BJ (cell line): ENCODE data around the gene C20orf141. TPM values are rescaled to one million over a fixed set of nuclear protein-coding genes. Genes with fewer than 3 reads are reported as not detected.
"Not testable (repeated sequence)": the region's sequence is repeated elsewhere in the genome, so short reads cannot be mapped to it uniquely, and the experiment has no call there.

Experiments used
- CTCF ChIA-PET: fragments of 350-600 bp; formaldehyde crosslinking; extraction: SDS; loops from one replicate; lab custom pipeline; 2021; ENCODE audit warnings: antibody characterized with exemption, inconsistent platforms; lab: Yijun Ruan, JAX
- POLR2A ChIA-PET: fragments of 300-600 bp; sonication (Branson Sonifier 250); formaldehyde crosslinking; extraction: SDS; loops from one replicate; lab custom pipeline; 2021; ENCODE audit warnings: antibody characterized with exemption; lab: Charles Lee
- DNase-seq: peaks from one replicate; pipeline ENCODE4 v3.0.0-alpha.2; 2011; ENCODE audit warnings: low read depth
- H3K27me3 ChIP-seq: 2 replicates; pipeline ENCODE4 v1.6.0; 2011; ENCODE audit warnings: low read length; ENCODE audit not compliant: control insufficient read depth, insufficient read depth
- H3K36me3 ChIP-seq: 2 replicates; pipeline ENCODE4 v1.5.1; 2011; ENCODE audit warnings: low read length; ENCODE audit not compliant: control insufficient read depth, insufficient read depth
- H3K4me3 ChIP-seq: 2 replicates; pipeline ENCODE4 v1.5.1; 2011; ENCODE audit warnings: low read depth, mild to moderate bottlenecking, control low read depth, low read length
- polyA minus RNA-seq: library from RNA; depleted of rRNA, polyadenylated mRNA; stranded (reverse); fragments of >200 nt; gene quantifications from 2 replicates; pipeline ENCODE4 v1.2.3, GENCODE V29; 2011; rRNA and poly(A)+ RNA removed
- polyA plus RNA-seq: library from polyadenylated mRNA; depleted of rRNA; stranded (reverse); fragments of >200 nt; gene quantifications from 2 replicates; pipeline ENCODE4 v1.2.3, GENCODE V29; 2011; rRNA removed
- TF ChIP-seq, protein P1 (sequence below): IDR thresholded peaks from 2 replicates; pipeline ENCODE4 v1.5.1; 2011; ENCODE audit warnings: low read depth, mild to moderate bottlenecking, control low read depth, inconsistent platforms, low read length, moderate library complexity; ENCODE audit not compliant: insufficient read depth

The C20orf141 gene, protein sequence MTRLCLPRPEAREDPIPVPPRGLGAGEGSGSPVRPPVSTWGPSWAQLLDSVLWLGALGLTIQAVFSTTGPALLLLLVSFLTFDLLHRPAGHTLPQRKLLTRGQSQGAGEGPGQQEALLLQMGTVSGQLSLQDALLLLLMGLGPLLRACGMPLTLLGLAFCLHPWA
- polyA plus RNA-seq (0.12 TPM in 1 of 2 replicates, not detected in the other), polyA minus RNA-seq (not detected in 2 replicates)

DNA sequence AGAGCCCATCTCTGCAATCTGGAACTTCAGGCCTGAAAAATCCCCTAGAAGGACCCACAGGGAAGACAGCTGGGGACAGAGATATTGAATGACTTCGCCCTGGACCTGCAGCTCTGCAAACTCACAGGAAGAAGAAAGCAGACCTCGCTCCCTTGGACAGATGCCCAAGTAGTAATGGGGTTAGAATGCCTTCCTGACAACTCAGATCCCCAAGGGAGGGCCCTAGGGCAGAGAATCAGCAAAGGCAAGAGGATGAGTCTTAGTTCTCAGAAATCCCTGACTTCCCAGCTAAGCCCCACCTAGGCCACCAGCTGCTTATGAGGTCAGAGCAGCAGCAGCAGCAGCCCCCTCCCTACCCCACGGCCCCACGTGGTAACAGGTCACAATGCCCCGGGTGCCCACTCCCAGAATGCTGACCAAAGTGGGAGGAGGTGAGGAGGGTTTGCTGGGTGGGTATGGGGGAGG is at the start of gene C20orf141:
TSS of gene C20orf141 (plus strand) at position 401 of the 465 bp plus-strand sequence. CDS start 198 bp downstream, outside the sequence.
- peak; percentile 91 for DNase-seq
- Histone ChIP-seq H3K36me3 (no peaks in the 10 kb centered on the region), H3K27me3 (no peaks in the 10 kb centered on the region), H3K4me3 (no peak within 1 kb of the TSS)
- ChIA-PET POLR2A (no interaction called here), CTCF (interaction anchor here (0.9 to 1.4 kb wide), 2 partner anchors 37 to 186 kb away, joined by 4 to 8 read pairs; no protein-coding TSS in a partner anchor)
- TF ChIP-seq, protein P1, sequence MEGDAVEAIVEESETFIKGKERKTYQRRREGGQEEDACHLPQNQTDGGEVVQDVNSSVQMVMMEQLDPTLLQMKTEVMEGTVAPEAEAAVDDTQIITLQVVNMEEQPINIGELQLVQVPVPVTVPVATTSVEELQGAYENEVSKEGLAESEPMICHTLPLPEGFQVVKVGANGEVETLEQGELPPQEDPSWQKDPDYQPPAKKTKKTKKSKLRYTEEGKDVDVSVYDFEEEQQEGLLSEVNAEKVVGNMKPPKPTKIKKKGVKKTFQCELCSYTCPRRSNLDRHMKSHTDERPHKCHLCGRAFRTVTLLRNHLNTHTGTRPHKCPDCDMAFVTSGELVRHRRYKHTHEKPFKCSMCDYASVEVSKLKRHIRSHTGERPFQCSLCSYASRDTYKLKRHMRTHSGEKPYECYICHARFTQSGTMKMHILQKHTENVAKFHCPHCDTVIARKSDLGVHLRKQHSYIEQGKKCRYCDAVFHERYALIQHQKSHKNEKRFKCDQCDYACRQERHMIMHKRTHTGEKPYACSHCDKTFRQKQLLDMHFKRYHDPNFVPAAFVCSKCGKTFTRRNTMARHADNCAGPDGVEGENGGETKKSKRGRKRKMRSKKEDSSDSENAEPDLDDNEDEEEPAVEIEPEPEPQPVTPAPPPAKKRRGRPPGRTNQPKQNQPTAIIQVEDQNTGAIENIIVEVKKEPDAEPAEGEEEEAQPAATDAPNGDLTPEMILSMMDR, result no peak

DNA sequence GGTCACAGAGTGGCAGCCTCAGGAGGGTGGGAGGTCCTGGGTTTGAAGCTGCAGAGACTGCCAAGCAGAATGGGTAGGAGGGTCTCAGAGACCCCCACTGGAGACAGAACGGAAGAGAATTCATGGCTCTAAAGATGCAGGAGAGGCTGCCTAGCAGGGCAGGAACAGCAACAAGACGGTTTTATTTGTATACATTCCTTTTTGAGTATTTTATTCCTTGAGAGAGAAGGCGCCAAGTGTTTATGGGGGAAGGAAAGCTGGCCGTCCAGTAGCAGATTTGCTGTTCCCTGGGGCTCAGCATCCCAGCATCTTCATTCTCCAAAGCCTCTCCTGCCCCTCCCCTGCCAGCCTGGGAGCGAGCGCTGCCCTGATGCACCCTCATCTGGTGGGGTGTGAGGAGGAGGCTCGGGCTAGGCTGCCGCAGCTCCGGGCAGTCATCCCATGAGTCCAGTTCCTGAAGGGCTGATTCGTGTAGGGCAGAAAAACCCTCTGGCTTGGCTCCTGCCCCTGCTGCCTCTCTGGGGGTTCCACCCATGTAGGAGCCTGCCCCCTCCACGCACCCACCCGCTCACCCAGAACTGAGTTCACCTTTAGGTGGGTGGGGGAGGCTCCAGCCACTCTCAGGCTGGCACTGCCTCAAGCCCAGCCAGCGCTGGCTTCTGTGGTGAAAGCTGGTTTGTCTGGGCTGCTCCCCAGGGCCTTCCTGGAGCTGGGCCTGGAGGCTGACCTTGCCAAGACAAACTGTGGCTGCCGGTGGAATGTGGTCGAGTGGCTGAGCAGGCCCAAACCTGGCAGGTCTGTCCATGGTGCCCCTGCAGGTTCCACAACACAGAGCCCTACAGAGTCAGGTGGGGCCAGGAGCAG is 46.8 kb upstream of the C20orf141 start:
- no peak for DNase-seq
- Histone ChIP-seq H3K36me3 (no peaks in the 10 kb centered on the region), H3K27me3 (peaks cover 12% of the 10 kb centered on the region), H3K4me3 (no peak overlapping the region)
- TF ChIP-seq, protein P1, result no peak
- POLR2A ChIA-PET, result no interaction called here
- CTCF ChIA-PET, result interaction anchor here (0.9 to 7.7 kb wide), 9 partner anchors 10 to 233 kb away, joined by 3 to 72 read pairs (median 4); no protein-coding TSS in a partner anchor

DNA sequence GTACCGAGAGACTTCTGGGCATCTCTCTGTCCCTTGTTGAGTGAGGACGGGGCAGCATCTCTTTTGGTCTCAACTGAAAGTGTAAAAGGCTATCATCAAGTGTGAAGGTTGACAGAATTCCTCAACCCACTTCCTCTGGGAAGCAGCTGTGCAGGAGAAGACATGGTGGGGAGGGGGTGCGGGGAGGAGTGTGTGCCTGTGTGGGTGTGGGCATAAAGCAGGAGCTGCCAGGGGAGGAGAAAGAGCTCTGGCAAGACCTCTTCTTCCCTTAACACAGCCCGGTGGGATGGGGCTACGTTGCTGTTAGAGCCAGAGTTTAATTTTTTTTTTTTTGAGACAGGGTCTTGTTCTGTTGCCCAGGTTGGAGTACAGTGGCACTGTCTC is 46.2 kb upstream of the C20orf141 start:
- peaks cover 12% of the 10 kb centered on the region for H3K27me3 ChIP-seq
- CTCF ChIA-PET, result interaction anchor here (1.0 to 7.7 kb wide), 7 partner anchors 11 to 232 kb away, joined by 3 to 72 read pairs (median 4); no protein-coding TSS in a partner anchor
- DNase-seq, result no peak
- POLR2A ChIA-PET, result no interaction called here
- H3K36me3 ChIP-seq, result no peaks in the 10 kb centered on the region
- TF ChIP-seq, protein P1, result no peak
- no peak overlapping the region for H3K4me3 ChIP-seq

DNA sequence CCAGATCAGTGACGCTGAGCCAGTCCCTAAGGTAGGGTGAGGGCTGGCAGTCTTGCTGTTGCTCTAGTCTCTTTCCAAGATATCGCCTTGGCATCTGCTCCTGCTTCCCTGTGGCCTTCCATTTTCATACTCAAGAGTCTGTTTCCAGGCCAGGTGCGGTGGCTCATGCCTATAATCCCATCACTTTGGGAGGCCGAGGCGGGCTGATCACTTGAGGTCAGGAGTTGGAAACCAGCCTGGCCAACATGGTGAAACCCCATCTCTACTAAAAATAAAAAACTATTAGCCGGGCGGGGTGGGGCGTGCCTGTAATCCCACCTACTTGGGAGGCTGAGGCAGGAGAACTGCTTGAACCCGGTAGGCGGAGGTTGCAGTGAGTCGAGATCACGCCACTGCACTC is 44.7 kb upstream of the C20orf141 start:
- POLR2A ChIA-PET, H3K4me3 ChIP-seq, DNase-seq, H3K36me3 ChIP-seq, CTCF ChIA-PET: not testable (repeated sequence)
- peaks cover 12% of the 10 kb centered on the region for H3K27me3 ChIP-seq

DNA sequence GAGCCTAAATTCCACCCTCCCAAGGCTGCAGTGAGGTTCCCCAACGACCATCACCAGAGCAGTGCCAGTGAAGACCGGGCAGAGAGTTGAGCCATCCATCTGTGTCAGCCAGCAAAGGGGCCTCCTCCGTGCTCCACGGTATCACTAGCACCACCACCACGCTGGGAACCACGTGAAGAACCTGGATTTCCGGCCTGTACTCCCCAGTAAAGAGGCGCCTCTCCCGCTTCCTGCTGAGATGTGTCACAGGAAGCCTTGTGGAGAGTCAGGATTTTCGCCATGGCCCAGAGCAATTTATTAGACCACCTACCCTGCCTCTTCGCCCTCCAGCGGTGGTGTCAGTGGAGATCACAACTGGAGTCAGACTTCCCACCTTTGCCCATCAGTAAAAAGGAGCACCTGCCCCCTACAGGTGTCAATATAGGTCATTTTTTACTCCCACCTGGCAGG is 43.1 kb upstream of the C20orf141 start:
- no peak for DNase-seq
- POLR2A ChIA-PET, result no interaction called here
- CTCF ChIA-PET, result no interaction called here
- Histone ChIP-seq H3K27me3 (peaks cover 12% of the 10 kb centered on the region), H3K4me3 (no peak overlapping the region), H3K36me3 (no peaks in the 10 kb centered on the region)
- TF ChIP-seq, protein P1, result no peak
